Myocyte (in vitro differentiated cells): Measurements from ENCODE around the gene ICE2. TPM values are rescaled to one million over a fixed set of nuclear protein-coding genes. Genes with fewer than 3 reads are reported as not detected.
"Not testable (repeated sequence)": the region's sequence is repeated elsewhere in the genome, so short reads cannot be mapped to it uniquely, and the experiment has no call there.

ENCODE experiments used
- DNase-seq: peaks from one replicate; pipeline ENCODE4 v3.0.0-alpha.2; 2012; ENCODE audit warnings: low read depth
- total RNA-seq: library from RNA; depleted of rRNA; stranded (reverse); fragments of >200 nt; gene quantifications from 2 replicates; pipeline ENCODE4 v1.2.3, GENCODE V29; 2014

Gene ICE2
- total RNA-seq, 1 donor from 2014 or later: 12.6 TPM

DNA sequence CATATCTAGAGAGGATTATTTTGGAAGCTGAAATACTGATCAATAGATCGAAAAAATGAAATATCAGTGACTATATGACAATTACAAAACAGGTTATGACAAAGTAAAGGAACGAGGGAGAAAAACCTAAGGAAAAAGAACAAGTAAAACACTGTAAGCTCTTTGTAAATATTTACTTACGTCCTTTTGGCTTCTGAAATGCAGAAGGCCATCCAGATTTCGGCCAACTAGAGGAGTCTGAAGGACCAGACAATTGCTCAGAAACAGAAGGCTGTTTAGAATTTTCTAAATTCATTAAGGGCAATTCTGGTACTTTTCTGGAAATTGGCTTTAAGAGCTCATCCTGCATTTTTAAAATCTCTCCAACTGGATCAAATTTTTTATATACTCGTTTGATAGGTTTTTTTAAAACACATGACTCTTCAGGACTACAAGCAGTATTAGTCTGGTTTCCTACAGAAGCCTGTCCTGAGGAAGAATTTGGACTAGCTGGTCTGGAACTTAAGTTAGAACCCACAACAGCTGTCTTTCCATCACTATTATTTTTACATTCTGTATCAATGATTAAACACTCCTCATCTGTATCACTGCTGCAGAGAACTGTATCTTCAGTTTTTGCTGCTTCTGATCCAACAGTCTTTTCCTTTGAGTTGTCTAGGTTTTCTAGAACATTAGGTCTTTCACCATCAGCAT, 30.1 kb downstream of the ICE2 start:
- peak; percentile 64 for DNase-seq

GRCh38 chr15:60444289-60444912, 34.5 kb downstream of the ICE2 start:
- DNase-seq: peak; percentile 49

- no peak for DNase-seq
Measured at GRCh38 chr15:60442763-60443162, 36.2 kb downstream of the ICE2 start.

- DNase-seq: no peak
Measured at GRCh38 chr15:60442031-60442650, 36.8 kb downstream of the ICE2 start.

DNA sequence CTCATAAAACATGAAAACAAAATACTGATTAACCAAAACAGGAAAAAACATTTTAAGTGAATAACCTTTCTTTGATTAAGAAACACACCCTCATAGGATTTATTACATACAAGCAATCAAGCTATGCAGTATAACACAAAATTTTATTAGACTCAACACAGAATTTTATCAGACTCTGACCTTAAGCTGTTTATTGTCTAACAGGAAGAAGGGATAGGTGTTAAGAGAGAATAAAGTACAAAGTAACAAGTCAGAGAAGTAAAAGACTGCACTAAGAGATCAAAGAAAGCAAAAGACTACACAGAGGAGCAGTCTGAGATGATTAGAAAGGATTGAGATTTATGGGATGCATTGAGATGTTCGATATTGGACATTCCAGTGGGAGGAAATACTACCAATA, 37.6 kb downstream of the ICE2 start:
- no peak for DNase-seq

- DNase-seq: no peak
Measured at GRCh38 chr15:60438646-60439045, 40.3 kb downstream of the ICE2 start.

GRCh38 chr15:60428935-60429334, 50.0 kb downstream of the ICE2 start:
- DNase-seq: no peak

- peak; percentile 39 for DNase-seq
Measured at GRCh38 chr15:60426870-60427508, 52.0 kb downstream of the ICE2 start.

DNA sequence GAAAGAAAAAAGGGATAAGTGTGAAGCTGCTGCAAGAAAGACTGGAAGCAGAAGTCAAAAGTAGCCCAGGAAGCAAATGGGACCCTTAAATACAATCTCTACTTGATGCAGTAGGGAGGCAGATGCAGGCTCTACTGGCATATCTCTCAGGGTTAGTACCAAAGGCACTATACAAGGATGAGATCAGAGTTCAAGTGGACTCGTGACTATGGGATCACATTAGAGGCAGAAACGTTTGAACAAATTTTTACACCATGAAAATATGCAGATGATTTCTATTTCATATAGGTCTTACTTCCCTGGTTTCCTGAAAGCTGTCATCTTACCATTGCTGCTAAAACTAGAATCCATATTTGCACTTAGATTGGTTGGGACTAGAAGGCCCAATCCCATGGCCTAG, 53.5 kb downstream of the ICE2 start:
- DNase-seq: no peak

- DNase-seq: peak; percentile 33
Measured at GRCh38 chr15:60424006-60424405, 54.9 kb downstream of the ICE2 start.

GRCh38 chr15:60423537-60423936, 55.4 kb downstream of the ICE2 start:
- peak; percentile 92 for DNase-seq

DNA sequence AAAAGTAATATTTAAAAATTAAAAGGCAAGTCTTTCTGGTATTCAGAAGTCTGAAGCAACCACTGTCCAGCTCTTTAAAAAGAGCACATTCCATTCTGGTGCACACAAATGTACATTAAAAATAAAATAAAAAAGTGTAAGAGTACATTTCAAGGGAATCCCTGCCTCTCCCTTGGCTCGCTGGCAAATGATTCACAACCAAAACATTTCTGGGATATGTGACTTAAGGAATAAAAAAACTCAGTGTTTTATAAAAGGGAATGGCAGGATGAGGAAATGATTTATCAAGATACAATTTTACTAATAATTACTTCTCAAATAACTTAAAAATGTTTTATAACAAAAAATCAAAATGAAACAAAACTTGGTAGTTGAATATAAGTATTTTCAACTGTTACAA, 57.4 kb downstream of the ICE2 start:
- peak; percentile 26 for DNase-seq

GRCh38 chr15:60420203-60420716, 58.7 kb downstream of the ICE2 start:
- no peak for DNase-seq

DNA sequence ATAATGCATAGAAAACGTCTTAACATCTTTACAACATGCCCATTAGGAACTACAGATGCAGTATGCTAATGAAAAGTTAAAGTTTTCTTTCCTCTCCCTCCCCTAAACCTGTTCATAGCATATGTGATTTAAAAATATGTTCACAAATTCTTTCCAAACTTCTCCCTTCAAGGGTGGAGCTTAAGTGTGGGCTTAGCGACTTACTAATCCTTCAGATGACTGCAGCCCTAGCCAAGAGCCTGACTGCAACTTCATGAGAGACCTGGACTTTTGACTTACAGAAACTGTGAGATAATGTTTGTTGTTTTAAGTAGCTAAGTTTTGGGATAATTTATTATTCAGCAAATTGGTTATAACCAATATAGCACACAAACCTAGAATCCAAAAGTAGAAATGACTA, 59.2 kb downstream of the ICE2 start:
- peak; percentile 33 for DNase-seq

- DNase-seq: no peak
Measured at GRCh38 chr15:60418096-60418495, 60.8 kb downstream of the ICE2 start.

- no peak for DNase-seq
Measured at GRCh38 chr15:60417112-60417511, 61.8 kb downstream of the ICE2 start.

GRCh38 chr15:60416484-60416883, 62.5 kb downstream of the ICE2 start:
- DNase-seq: no peak

DNA sequence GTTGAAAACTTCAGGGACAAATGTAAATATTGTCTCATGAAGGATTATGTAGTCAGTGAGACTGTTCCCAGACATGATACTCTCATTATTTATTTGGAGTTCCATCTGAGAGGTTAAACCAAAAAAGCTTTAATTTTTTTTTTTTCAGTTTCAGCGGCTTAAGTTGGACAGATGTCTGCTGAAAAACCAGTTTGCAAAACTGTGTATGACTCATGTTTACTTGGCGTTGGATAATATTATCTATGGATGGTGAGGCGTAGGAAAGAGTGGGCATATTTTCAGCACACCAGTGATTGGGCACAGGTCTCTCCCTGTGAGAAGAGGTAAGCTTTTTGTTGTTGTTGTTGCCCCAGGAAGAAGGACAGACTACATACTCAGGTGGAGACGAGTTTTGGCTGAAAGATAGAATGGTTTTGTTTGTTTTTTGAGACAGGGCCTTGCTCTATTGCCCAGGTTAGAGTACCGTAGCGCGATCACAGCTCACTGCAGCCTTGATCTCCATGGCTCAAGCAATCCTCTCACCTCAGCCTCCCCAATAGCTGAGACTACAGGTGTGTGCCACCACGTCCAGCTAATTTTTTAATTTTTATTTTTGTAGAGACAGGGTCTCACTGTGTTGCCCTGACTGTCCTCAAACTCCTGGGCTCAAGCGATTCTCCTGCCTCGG, 64.8 kb downstream of the ICE2 start:
- DNase-seq: peak; percentile 38

DNA sequence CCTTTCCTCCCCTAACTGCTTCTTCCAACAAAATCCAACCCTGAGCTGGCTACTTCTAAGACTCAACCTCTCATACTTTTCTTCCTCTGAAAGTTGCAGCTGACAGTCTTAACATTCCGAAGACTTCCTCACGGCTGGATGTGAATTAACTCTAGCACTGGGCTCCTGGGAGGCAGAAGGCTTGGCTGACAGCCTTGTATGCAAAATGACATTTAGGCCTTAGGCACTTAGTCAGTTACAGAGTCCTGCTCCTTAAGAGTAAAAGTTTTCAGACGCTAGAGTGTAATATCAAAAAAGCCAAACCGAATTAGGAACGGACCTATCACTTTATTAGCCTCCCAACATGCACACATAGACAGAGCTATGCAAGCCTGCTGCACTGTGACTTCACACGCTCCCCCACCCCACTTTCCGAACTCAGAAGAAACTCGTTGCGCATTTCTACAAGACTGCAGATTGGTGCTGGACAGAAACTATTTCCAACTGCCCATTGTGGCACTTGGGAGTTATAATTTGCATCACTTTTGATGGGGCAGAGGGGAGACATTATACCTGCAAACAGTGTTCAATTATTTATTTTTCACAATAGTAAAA, 65.6 kb downstream of the ICE2 start:
- no peak for DNase-seq

DNA sequence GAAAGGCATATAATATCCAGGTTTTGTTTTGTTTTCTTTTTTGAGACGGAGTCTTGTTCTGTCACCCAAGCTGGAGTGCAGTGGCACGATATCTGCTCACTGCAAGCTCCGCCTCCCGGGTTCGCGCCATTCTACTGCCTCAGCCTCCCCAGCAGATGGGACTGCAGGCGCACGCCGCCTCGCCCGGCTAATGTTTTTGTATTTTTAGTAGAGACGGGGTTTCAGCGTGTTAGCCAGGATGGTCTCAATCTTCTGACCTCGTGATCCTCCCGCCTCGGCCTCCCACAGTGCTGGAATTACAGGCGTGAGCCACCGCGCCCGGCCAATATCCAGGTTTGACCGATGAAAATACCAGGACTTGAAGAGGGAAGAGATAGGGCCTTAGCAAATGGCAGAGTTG, 66.1 kb downstream of the ICE2 start:
- DNase-seq: not testable (repeated sequence)
